Neural crest cell (in vitro differentiated cells): ENCODE measurements around the gene SMLR1. TPM values are rescaled to one million over a fixed set of nuclear protein-coding genes. Genes with fewer than 3 reads are reported as not detected.

Experiments used
- DNase-seq: peaks from one replicate; pipeline ENCODE4 v3.0.0; 2021; ENCODE audit warnings: low read depth, mixed read lengths, low spot score
- H3K27ac Mint-ChIP-seq: one replicate; pipeline ENCODE4 v1.8.0; 2021; ENCODE audit warnings: mild to moderate bottlenecking, mixed read lengths; ENCODE audit not compliant: unreplicated experiment
- H3K27me3 Mint-ChIP-seq: 2 replicates; pipeline ENCODE4 v1.8.0; 2021; ENCODE audit warnings: low read depth, mild to moderate bottlenecking, mixed read lengths
- H3K36me3 Mint-ChIP-seq: 2 replicates; pipeline ENCODE4 v1.8.0; 2021; ENCODE audit warnings: low read depth, mild to moderate bottlenecking, mixed read lengths
- H3K4me1 Mint-ChIP-seq: 2 replicates; pipeline ENCODE4 v1.8.0; 2021; ENCODE audit warnings: mixed read lengths
- H3K4me3 Mint-ChIP-seq: one replicate; pipeline ENCODE4 v1.8.0; 2021; ENCODE audit warnings: mild to moderate bottlenecking, mixed read lengths
- H3K9me3 Mint-ChIP-seq: 2 replicates; pipeline ENCODE4 v1.8.0; 2021; ENCODE audit warnings: mixed read lengths
- total RNA-seq: library from RNA; stranded (reverse); gene quantifications from 2 replicates; pipeline ENCODE4 v1.2.1, GENCODE V29; 2021
- TF ChIP-seq, protein P1 (sequence below): fragments of 200-600 bp; sonication (generic); conservative IDR thresholded peaks from 2 replicates; pipeline ENCODE4 v1.5.0; 2021; ENCODE audit warnings: antibody characterized with exemption, mild to moderate bottlenecking

The SMLR1 gene
- total RNA-seq, 1 donor from 2014 or later: not detected

DNA sequence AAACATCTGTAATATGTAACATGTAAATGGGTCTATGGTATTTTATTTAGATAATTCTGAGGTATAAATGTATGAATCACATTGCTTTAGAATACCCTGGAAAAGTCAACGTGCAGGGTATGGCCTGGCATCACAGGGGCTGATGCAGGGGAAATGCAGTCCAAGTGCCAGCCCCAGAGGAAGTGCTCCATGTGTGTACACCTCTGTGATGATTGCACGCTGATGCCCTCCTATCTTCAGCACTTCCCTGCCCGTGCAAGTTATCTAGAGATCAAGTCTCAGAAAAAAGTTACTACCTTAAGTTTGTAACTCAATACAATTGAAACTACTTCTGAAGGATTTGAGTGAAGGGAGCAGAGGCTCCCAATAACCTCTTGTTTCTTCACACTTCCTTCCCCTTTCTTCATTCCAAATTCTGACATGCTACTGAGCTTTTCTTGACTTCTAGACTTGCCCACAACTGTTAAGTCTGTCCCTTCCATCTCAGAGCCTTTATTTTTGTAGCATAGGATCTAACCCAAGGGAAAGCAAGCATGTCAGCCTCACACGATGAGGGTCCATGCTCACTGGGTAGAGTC is 2.2 kb downstream of the SMLR1 start:
- peaks cover 16% of the 10 kb centered on the region for H3K4me1 Mint-ChIP-seq
- no peak overlapping the region for H3K4me3 Mint-ChIP-seq
- no peaks in the 10 kb centered on the region for H3K36me3 Mint-ChIP-seq
- no peak for DNase-seq
- TF ChIP-seq, protein P1, sequence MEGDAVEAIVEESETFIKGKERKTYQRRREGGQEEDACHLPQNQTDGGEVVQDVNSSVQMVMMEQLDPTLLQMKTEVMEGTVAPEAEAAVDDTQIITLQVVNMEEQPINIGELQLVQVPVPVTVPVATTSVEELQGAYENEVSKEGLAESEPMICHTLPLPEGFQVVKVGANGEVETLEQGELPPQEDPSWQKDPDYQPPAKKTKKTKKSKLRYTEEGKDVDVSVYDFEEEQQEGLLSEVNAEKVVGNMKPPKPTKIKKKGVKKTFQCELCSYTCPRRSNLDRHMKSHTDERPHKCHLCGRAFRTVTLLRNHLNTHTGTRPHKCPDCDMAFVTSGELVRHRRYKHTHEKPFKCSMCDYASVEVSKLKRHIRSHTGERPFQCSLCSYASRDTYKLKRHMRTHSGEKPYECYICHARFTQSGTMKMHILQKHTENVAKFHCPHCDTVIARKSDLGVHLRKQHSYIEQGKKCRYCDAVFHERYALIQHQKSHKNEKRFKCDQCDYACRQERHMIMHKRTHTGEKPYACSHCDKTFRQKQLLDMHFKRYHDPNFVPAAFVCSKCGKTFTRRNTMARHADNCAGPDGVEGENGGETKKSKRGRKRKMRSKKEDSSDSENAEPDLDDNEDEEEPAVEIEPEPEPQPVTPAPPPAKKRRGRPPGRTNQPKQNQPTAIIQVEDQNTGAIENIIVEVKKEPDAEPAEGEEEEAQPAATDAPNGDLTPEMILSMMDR: no peak
- H3K27ac Mint-ChIP-seq: no peak overlapping the region
- H3K27me3 Mint-ChIP-seq: no peaks in the 10 kb centered on the region
- H3K9me3 Mint-ChIP-seq: peaks cover 2% of the 10 kb centered on the region

DNA sequence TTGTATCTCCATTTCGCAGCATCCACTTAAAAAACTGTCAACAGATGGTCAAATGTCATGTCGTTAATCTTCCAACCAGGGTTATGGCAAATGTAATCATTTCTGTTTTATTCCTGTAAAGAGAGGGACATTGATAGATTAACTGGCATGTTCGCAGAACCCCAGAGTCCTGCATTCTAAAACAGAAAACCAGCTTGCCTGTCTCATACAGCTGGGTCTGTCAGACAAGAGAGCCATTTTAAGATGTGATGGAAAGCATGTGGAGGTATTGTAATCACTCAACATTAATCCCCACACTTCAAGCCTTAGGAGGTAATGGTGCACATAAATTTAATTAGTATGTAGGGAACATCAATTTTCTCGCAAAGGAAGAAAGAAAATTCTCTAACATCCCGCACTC is 4.4 kb downstream of the SMLR1 start:
- no peaks in the 10 kb centered on the region for H3K27me3 Mint-ChIP-seq
- TF ChIP-seq, protein P1: no peak
- H3K9me3 Mint-ChIP-seq: no peaks in the 10 kb centered on the region
- no peak overlapping the region for H3K4me3 Mint-ChIP-seq
- H3K27ac Mint-ChIP-seq: no peak overlapping the region
- no peaks in the 10 kb centered on the region for H3K4me1 Mint-ChIP-seq
- no peak for DNase-seq
- H3K36me3 Mint-ChIP-seq: no peaks in the 10 kb centered on the region

DNA sequence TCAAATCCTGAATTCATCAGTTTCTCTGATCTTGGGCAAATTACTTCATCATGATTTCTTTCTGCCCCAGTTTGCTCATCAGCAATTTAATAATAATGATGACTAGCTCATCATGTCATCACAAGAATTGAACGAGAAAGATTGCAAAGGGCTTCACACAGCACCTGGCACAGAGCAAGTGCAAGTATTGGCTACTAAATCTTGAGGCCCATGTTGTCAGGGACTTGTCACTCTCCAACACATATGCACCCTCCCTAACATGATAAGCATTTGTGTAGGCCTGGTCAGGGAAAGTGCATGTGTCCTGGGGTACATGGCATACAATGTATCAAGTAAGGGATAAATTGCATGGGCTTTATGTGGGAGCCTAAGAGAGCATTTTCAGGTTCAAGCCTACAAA is 6.4 kb downstream of the SMLR1 start:
- Mint-ChIP-seq H3K9me3 (no peaks in the 10 kb centered on the region), H3K4me3 (no peak overlapping the region), H3K36me3 (no peaks in the 10 kb centered on the region), H3K4me1 (no peaks in the 10 kb centered on the region), H3K27ac (no peak overlapping the region), H3K27me3 (no peaks in the 10 kb centered on the region)
- TF ChIP-seq, protein P1: no peak
- DNase-seq: no peak

DNA sequence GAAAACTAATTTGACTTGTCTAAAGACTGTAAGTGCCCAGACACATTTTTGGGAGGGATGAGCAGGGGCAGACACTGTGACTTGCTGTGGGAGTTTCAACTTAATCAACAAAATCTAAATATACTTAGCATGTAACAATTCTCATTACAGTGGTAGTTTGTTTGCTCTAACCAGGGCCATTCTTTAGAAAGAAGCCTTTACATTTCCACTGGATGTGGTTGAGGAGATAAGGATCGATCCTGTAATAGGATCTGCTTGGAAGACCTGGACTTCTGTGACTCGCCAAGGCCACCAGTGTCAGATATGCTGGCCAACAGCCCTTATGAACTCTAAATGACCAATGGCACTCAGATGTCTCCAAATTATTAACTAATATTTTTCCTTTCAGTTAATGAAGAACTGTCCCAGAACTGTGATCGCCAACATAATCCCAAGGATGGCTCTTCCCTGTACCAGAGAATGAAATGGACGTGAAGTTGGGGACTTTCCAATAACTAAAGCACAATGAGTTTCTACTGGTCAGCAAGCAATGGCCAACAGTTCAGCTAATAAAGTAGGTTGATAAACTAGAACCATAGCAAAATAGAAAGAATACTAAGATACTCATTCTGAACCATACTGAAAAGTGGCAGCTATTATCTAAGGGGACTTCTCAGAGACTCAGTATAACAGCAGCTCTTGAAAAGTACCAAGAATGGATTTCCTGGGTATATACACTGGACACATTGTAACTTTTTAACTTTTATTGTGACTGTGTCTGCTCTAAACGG is 7.5 kb downstream of the SMLR1 start:
- no peak overlapping the region for H3K4me3 Mint-ChIP-seq
- no peaks in the 10 kb centered on the region for H3K27me3 Mint-ChIP-seq
- H3K9me3 Mint-ChIP-seq: no peaks in the 10 kb centered on the region
- H3K4me1 Mint-ChIP-seq: no peaks in the 10 kb centered on the region
- no peak overlapping the region for H3K27ac Mint-ChIP-seq
- TF ChIP-seq, protein P1: no peak
- H3K36me3 Mint-ChIP-seq: no peaks in the 10 kb centered on the region
- no peak for DNase-seq

DNA sequence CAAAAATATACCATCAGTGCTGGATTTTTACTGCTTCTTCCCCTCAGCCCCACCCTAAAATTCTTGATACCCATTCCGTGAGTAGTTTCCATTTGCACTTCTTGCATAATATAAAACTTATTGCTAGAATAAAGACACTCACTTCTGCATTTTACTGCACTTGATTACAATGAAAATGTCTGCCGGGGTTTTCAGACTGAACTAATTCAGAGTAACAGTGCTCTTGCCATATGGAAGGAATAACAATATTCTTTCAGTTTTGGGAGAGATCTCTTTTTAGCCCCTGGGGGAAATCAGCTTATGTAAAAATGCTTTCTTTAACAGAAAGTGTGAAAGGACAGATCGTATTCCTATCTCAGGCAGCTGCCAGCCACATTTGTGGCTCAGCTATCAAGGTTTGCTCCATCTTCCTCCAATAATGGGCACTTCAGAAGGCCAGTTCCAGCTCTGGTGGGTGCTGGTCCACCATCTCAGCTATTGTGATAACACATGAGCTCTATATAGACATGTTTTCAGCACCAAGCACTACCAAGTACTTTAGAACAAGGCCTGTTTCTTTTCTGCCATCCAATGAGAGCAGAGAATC is 8.9 kb downstream of the SMLR1 start:
- Mint-ChIP-seq H3K4me3 (no peak overlapping the region), H3K4me1 (no peaks in the 10 kb centered on the region), H3K36me3 (peaks cover 3% of the 10 kb centered on the region), H3K27me3 (no peaks in the 10 kb centered on the region), H3K9me3 (no peaks in the 10 kb centered on the region), H3K27ac (no peak overlapping the region)
- DNase-seq: no peak
- TF ChIP-seq, protein P1: no peak
